ELF-1 (cell line): ENCODE data around the gene TNFRSF1A.

Source experiments
- DNase-seq: peaks from one replicate; pipeline ENCODE4 v3.0.0-alpha.2; 2016; ENCODE audit warnings: low read depth, low spot score

TNFRSF1A gene

DNA sequence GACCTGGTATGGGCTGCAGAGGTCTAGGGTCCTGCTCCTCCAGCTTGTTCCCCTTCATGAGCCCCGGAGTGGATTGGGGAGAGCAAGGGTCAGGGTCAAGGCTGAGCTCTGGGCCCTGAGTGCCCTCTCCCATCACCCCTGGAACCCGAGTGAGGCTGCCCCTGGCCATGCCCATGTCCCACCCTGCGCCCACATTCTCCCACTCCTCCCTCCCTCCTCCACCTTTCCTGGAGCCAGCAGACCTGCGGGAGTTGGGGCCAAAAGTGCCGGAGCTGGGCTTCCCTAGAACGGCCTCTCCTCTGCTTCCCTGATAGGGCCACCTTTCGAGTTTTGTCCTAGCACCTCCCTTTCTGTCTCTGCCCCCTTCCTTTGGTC is 32.9 kb upstream of the TNFRSF1A start:
- DNase-seq, result no peak

DNA sequence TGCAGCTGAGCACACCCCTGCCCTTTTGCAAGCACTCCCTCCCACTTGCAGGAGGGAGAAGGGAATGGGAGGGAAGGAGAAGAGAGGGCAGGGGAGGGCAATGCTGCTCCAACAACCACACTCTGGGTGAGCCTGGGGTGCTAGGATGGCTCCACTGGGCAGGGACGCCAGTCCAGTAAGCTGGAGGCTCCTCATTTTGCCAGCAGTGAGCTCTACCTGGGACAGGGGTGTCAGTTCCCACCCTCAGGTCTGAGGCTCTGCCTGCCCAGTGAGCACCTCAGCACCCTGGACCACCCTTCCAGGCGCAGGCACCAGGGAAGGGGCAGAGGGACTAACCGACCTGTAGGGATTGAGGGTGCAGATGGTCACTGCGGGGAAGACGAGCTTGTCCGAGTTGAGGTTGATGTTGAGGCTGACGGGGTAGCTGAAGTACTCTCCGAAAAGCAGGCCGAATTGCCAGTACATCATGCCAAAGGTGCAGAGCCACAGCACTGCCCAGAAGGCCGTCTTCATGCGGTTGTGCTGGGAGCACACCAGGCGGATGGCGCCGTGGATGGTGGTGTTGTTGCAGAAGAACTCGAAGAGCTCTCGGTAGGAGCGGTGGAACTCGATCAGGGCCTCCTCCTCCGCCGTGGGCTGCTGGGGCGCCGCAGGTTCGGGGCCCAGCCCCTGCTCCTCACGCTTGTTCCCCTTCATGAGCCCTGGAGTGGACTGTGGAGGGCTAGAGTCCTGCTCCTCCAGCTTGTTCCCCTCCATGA is 32.3 kb upstream of the TNFRSF1A start:
- peak; percentile 26 for DNase-seq

DNA sequence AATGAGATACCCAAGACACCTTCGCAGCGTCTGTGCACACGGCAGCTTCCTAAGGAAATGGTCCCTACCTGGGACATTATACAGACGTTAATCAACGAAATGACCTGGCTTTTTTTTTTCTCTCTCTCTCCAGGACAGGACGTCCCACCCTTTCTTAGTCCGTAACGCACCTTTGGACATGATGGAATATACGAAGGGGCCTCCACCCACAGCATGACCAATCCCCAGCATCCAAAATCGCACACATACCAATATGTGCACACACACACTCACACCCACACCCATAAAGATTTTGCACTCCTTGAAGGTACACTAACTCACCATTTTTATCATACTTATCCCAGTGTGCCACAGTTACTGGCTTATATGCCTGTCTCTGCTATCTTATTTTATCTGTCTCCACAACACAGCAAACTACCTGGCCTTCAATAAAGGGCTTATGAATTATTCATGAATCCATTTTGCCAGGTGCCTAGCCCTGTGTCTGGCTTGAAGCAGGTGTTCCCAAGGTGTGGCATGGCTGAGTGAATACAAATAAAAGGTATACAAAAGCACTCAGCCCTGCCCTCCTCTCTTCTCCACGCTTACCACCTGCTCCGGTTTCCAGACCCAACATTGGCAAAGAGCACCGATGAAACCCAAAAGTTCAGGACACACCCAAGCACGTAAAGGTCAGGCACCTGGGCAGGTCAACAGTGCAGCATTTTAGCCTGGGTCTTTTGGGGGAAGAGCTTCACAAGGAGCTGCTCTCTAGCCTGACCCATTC is 31.3 kb upstream of the TNFRSF1A start:
- no peak for DNase-seq

DNA sequence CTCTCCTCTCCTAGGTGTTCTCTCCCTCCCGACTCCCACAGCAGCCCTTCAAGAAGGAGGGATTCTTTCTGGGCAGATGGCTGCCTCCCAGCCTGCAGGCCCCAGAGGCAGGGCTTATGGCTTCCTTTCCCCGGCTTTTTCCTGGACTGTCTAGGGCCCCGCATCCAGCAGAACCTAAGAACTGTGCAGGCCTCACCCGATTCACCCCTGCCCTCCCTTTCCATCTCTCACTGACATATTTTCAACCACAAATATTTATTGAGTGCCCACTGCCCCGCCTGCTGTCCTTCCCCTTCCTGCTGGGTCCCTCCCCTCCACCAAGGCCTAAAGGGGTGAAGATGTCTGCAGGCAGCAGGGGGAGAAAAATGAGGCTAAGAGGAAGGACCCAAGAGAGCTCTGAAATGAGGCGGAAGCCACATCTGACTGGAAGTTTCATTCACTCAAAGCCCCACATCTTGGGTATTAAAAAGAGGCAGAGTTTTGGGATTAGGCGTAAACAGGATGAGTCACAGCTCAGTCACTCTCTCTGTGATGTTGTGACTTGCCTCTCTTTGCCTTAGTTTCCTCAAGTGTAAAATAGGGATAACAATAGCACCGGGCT is 30.6 kb upstream of the TNFRSF1A start:
- peak; percentile 27 for DNase-seq

DNA sequence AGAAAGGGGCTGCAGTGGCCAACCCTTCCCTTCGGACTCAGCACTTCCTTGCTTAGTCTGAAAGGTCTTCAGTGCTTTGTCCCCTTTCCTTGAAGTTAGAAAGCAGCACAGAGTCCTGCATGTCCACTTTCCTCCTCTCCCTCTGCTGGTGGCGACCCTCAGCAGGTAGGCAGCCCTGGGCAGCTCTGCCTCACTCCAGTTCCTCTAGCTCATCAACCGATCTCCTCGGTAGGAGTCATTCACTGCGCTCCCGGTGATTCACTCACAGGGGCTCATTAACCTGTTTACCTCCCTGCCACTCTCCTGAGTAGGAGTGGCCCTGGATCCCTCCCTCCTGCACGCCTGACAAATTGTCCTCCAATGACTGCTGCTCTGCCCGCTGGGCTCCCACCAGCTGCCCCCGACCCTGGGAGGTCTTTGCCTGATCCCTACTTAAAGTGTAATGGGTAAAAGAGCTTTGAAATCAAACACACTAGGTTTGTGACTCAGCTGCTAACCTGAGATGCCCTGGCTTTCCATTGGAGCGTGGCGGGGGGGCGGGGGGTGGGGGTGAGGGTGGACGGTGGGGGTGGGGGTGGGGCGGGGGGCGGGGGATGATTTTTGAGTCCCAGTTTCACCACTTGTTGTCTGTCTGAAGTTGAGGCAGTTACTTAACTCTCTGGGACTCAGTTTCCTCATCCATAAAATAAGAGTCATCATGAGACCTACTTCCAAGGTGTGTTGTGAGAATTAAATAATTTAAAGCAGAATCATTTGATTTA is 29.3 kb upstream of the TNFRSF1A start:
- peak; percentile 98 for DNase-seq

DNA sequence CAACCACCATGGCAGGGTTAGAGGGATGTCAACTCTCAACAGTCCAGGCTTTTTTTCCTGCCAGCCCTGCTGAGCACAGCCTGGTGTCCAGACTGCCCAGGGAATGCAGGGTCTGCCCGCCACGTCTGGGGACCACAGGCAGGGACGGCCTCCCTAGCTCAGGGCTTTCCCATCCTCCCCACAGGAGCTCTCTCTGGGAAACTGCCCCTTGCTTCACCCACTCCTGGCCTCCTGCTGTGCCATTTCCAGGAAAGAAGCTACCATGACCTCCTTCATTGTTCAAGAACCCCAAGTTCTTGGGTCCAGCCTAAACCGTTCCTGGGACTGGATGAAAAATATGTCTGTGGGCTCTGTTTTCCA is 28.7 kb upstream of the TNFRSF1A start:
- DNase-seq, result no peak

DNA sequence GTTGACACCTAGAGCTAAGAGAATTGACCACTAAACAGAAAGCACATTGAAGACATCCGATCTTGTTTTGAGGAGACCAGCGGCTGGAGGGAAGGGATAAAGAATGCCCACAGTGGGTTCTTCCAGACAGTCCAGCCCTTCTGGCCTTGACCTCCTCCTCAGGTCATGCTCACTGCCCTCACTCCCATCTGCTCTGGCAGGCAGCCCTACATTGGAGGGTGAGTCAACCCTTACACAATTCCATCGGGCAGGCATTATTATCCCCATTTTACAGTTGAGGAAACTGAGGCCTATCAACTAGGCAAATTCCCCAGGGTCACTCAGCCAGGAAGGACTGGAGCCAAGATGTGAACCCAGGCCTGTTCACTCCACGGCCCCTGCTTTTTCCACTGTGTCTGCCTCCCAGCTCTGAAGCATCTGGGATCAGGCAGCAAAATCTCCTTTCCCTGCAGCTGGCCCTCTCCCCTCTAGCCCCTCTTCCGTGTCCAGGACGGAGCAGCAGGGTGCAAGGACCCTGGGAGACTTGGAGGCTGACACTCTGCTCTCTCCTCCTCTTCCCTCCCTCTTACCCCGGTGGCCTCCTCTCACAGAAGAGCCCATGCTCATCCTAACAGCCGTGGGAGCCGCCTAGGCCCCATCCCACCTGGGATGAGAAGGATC is 28.2 kb upstream of the TNFRSF1A start:
- no peak for DNase-seq

DNA sequence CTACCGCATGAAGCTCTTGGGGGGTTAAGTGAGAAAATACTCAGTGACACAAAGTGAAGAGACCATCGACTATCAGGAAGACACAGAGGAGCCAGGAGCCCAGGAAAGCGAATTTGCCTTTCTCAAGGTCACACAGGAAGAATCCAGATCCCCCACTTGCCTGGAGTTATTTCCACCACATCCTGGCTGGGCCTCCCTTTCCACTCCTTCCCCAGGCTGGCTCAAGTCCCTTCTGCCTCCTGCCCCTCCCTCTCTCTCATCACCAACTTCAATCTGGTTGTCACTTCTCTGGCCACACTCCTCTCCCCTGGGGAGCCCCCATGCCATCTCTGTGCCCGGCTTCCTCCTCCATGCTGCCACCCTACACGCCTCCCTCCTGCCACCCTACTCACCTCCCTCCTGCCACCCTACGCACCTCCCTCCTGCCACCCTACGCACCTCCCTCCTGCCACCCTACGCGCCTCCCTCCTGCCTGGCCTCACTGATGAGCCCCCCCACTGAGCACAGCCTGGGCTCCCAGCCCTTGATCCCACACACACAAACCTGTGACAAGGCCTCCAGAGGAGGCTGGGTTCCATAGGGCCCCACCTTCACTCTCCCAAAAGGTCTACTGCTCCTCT is 27.1 kb upstream of the TNFRSF1A start:
- DNase-seq, result no peak

DNA sequence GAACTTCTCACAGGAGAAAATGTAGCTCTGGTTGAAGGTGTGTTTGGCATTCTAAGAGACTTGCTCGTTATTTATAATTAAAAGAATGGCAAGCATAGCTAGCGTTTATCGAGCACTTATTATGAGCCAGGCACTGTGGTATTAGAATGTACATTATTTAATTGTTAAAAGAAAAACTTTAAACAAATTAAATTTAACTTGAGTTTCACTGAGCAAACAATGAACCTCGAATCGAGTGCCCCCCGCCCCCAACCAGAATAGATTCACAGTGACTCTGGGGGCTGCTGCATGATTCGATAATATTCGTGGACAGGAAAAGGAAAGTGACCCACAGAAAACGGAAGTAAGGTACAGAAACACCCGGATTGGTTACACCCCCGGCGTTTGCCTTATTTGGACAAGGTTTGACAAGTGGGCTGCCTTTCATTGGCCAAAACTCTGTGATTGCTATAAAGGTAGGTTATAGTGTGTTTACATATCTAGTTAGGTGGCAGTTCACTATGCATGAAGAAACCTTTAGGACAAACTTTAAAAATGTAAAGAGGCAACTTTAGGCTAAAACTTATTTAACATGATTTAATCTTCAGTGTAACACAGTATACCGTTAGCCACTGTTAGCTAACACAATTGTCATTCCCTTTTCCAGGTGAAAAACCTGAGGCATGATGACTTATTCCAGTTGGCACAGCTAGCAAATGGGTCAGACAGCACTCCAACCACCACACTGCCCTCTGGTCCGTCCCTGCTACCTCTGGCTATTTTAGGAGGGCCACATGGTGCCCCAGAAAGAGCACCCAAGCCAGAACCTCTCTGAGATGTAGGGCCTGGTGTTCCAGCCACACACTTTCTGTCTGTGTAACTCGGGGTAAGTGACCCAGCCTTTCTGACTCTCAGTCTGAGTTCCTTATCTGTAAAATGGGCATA is 26.4 kb upstream of the TNFRSF1A start:
- DNase-seq, result no peak

DNA sequence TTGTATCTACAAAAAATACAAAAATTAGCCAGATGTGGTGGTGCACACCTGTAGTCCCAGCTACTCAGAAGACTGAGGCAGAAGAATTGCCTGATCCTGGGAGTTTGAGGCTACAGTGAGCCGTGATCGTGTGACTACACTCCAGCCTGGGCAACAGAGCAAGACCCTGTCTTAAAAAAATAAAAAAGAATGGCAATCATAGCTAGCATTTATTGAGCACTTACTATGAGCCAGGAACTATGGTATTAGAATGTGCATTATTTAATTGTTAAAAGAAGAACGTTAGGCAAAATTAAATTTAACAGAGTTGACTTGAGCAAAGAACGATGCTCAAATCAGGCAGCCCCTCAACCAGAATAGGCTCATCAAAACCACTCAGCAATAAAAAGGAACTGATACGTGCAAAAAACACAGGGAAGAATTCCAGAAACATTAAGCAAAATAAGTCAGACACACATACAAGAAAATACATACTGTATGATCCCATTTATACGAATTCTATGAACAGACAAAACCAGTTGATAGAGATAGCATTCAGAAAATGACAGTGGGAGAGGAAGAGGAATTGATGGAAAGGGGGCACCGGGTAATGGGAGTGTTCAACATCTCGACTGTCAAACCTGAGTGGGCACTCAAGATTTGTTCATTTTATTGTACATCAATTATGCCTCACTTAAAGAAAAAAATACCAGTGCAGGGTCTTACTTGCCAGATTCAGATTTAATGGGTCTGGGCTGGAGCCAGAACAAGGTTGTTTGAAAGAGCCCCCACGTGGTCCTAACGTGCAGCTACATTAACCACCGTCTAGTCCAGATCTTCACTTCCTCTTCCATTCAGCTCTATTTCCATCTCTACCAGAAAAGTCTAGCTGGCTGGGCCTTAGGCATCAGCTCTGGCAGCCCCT is 25.4 kb upstream of the TNFRSF1A start:
- DNase-seq, result peak; percentile 27

DNA sequence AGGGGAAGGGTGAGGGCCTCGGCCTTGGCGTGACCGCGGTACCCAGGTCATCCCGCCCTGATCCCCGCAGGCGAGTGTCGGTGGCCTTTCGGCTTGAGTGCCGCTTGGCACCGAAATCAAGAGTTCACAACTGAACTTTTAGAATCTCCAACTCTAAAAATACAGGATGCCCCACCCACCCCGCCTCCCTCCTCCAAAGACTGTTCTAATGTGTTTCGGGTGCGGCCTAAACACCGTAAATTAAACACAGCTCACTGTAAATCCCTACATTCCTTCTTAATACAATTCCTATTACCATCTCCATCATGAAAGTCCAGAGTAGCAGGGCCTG is 22.1 kb upstream of the TNFRSF1A start:
- DNase-seq, result no peak

DNA sequence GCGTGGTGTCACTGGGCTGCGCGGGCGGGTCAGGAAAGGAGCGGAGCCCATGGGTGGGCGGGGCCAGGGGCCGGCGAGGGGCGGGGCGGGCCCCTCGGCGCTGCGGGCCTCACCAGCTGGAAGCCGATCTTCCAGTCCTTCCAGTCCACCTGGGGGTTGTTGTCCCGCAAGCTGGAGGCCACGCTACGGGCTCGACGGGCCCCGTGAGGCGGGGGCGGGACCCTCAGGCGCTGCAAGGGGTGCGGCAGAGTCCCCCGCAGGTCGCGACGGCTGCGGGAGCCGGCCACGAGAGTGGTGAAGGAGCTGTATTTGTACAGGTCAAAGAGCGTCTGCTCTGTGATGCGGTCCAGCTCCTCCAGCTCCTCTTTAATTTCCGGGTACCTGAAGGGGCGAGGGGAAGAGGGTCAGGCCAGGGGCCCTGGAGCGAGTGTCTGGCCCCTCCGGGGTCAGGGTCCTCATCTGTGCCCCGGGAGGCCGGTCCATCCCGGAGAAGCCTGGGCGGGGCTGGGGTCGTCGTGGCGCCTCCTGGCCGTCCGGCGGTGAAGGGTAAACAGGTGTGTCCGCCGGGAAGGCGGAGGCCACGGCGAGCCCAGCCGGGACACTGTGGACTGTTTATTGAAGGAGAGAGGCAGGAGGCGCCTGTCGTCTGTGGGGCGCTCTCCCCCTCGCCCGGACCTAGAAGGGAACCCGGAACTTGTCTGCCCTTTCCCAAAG is 21.6 kb upstream of the TNFRSF1A start:
- DNase-seq, result peak; percentile 76

DNA sequence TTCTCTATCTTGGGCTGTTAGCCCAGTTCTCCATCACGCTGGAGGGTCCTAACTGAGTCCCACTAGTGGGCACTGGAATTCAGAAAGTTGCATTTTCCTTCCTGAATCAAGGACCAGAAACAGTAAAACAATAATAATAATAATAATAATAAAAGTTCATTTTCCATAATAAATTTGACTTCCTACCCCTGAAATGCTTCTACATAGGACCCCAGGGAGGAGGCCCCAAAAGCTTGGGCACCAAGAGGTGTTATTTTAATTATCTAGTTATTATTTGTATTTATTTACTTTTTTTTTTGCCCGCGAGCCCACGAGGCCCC is 21.1 kb upstream of the TNFRSF1A start:
- DNase-seq, result no peak

DNA sequence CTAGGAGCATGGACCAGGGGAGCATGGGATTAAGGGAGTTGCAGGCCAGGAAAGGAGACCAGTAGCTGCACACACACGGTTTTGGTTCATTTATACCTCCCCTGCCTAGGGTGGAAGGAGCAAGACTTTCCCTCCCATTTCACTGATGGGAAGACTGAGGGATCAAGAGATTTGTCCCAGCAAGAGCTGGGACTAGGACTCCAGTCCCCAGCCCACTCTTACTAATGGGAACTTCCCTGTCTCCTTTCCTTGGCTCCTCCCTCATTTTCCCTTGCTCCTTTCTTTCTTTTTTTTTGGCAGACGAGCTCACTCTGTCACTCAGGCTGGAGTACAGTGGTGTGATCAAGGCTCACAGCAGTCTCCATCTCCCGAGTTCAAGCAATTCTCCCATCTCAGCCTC is 20.5 kb upstream of the TNFRSF1A start:
- DNase-seq, result no peak

DNA sequence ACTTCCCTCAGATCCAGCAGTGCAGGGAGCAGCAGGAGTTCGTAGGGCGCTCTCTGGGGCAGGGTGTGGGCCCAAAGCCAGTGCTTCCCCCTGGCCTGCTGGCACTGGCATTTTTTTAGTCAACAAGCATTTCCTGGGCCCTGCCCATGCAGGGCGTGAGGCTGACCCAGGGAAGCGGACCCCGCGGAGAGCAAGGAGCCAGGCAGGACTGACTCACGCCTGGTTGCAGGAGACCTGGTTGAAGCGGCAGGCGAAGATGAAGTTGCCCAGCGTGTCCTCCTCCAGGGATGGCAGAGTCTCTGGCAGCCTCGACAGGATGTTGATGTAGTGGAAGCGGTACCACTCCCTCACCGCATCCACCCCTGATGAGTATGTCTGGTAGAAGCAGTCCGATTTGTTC is 20.0 kb upstream of the TNFRSF1A start:
- DNase-seq, result no peak

DNA sequence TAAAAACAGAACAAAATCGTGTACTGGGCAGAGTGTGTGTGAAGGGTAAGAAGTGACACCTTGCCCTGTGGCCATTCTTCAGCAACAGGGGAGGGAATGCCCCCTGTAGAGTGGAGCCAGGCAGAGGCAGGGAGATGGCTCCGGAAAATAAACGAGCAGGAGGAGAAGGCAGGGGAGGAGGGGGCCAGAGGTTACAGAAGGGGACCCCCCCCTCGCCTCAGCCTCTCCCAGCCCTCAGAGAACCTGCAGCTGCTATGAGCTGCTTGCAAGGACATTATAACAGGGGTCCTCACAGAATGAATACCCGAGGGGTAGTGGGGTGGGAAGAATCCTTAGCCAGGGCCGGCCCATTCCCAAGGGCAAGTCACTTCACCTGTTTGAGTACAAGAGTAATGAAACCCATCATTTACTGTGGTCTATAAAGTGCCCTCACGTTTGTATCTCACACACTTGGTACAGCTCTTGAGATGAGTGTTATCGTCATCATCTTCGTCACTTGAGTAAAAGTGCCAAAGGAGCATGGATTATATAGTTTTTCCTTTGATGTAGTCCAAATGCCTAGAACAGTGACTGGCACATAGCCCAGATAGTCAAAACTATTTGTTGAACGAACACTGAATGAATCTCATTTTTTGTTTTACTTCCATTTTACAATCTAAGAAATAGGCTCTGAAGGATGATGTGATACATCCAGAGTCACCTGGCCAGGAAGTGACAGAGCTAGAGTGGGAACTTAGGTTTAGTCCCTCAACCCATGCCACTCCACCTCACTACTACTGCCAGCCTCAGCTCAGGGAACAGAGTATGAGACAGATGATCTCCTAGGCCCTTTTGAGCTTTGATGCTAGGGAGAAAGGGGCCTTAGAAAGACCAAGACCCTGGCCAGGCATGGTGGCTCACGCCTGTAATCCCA is 19.0 kb upstream of the TNFRSF1A start:
- no peak for DNase-seq

DNA sequence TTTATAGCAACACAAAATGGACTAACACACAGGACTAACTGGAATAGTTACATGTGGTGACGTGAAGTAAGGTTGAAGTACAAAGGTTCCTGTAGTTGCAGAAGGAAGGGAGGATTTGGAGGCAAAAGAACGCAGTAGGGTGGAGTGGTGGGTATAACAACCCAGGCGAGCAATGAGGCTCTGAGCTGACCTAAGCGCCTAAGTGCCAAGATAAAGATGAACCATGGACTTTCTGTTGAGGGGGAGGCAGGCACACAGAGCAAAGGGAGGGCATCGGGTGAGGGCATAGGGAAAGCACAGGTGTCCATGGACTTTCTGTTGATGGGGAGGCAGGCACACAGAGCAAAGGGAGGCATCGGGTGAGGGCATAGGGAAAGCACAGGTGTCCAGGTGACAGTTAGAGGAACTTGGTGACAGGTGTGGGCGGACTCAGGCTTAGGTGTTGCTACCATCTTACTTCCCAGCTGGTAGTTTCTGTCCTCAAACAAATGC is 18.2 kb upstream of the TNFRSF1A start:
- DNase-seq, result no peak

DNA sequence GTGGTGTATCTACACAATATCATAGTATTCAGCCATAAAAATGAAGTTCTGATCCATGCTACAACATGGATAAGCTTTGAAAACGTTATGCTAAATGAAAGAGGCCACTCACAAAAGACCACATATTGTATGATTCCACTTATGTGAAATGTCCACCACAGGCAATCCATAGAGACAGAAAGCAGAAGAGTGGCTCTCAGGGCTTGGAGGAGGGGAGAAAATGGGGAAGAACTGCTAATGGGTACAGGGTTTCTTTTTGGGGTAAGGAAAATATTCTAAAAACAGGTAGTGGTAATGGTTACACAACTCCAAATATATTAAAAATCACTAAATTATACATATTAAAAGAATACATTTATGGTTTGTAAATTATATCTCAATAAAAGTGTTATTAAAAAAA is 17.0 kb upstream of the TNFRSF1A start:
- DNase-seq, result no peak
